ENCODE data around the gene SELPLG.
"Not testable (repeated sequence)": the region's sequence is repeated elsewhere in the genome, so short reads cannot be mapped to it uniquely, and the experiment has no call there.

Gene SELPLG

GRCh38 chr12:108618953-108619274 lies 14.8 kb downstream of the SELPLG start:
- not testable (repeated sequence) for DNase-seq (ENCODE audit: low read depth)

GRCh38 chr12:108618079-108618952 lies 15.4 kb downstream of the SELPLG start:
- DNase-seq (ENCODE audit: low read depth), result peak; percentile 77

GRCh38 chr12:108616941-108617858 lies 16.5 kb downstream of the SELPLG start:
- DNase-seq (ENCODE audit: low read depth), result no peak

GRCh38 chr12:108616359-108616758 lies 17.3 kb downstream of the SELPLG start:
- DNase-seq (ENCODE audit: low read depth), result no peak

- no peak for DNase-seq (ENCODE audit: low read depth)
Observed at GRCh38 chr12:108615918-108616317, 17.8 kb downstream of the SELPLG start.

- no peak for DNase-seq (ENCODE audit: low read depth)
Observed at GRCh38 chr12:108614639-108615038, 19.1 kb downstream of the SELPLG start.

GRCh38 chr12:108614041-108614440 lies 19.7 kb downstream of the SELPLG start:
- no peak for DNase-seq (ENCODE audit: low read depth)

- no peak for DNase-seq (ENCODE audit: low read depth)
Observed at GRCh38 chr12:108613548-108613947, 20.1 kb downstream of the SELPLG start.

GRCh38 chr12:108612788-108613282 lies 20.9 kb downstream of the SELPLG start:
- no peak for DNase-seq (ENCODE audit: low read depth)

GRCh38 chr12:108611884-108612415 lies 21.7 kb downstream of the SELPLG start:
- peak; percentile 46 for DNase-seq (ENCODE audit: low read depth)

GRCh38 chr12:108610856-108611605 lies 22.7 kb downstream of the SELPLG start:
- no peak for DNase-seq (ENCODE audit: low read depth)

- DNase-seq (ENCODE audit: low read depth), result no peak
Observed at GRCh38 chr12:108610336-108610815, 23.3 kb downstream of the SELPLG start.

- DNase-seq (ENCODE audit: low read depth), result peak; percentile 90
Observed at GRCh38 chr12:108609537-108610335, 24.0 kb downstream of the SELPLG start.

GRCh38 chr12:108608616-108609015 lies 25.1 kb downstream of the SELPLG start:
- DNase-seq (ENCODE audit: low read depth), result no peak

GRCh38 chr12:108607981-108608600 lies 25.6 kb downstream of the SELPLG start:
- no peak for DNase-seq (ENCODE audit: low read depth)

- peak; percentile 49 for DNase-seq (ENCODE audit: low read depth)
Observed at GRCh38 chr12:108606492-108606891, 27.2 kb downstream of the SELPLG start.

GRCh38 chr12:108605690-108606406 lies 27.8 kb downstream of the SELPLG start:
- no peak for DNase-seq (ENCODE audit: low read depth)

- peak; percentile 27 for DNase-seq (ENCODE audit: low read depth)
Observed at GRCh38 chr12:108605000-108605689, 28.5 kb downstream of the SELPLG start.

Data from fibroblast of gingiva (primary cell).